ENCODE measurements around the gene NXF2. TPM values are rescaled to one million over a fixed set of nuclear protein-coding genes. Genes with fewer than 3 reads are reported as not detected.

The NXF2 gene
- total RNA-seq: not detected in 2 replicates

GRCh38 chrX:102246893-102247292 is at the start of gene NXF2:
Gene NXF2 (plus strand): TSS chrX:102247167. CDS start chrX:102307079, 59,912 bp downstream.

GRCh38 chrX:102214986-102215385 is 32.0 kb upstream of the NXF2 start, which contains the start of gene TCP11X1:
Gene TCP11X1 (plus strand): TSS chrX:102215301.

Other genes starting within 250 kb of the NXF2 start
- gene TCEAL2, start 121.5 kb upstream of the NXF2 start, total RNA-seq: 0.14 TPM in 1 of 2 replicates, not detected in the other
- gene TCEAL6, start 104.7 kb upstream of the NXF2 start, total RNA-seq: not detected in 2 replicates
- 5.3 TPM in 1 of 2 replicates, not detected in the other for gene BEX5, start 91.2 kb upstream of the NXF2 start, total RNA-seq
- gene TCP11X1, start 31.9 kb upstream of the NXF2 start, total RNA-seq: not detected in 2 replicates
- not detected in 2 replicates for gene NXF2B, start 192.8 kb downstream of the NXF2 start, total RNA-seq
- not detected in 2 replicates for gene TCP11X2, start 224.6 kb downstream of the NXF2 start, total RNA-seq

All from thoracic aorta endothelial cell (primary cell).